GM12801 (cell line): ENCODE data around the gene SPOP.

Experiments
- TF ChIP-seq, protein P1 (sequence below): IDR thresholded peaks from one replicate; pipeline ENCODE4 v1.5.1; 2011; ENCODE audit warnings: control low read depth; ENCODE audit not compliant: insufficient read length; ENCODE audit errors: extremely low read depth

SPOP gene

DNA sequence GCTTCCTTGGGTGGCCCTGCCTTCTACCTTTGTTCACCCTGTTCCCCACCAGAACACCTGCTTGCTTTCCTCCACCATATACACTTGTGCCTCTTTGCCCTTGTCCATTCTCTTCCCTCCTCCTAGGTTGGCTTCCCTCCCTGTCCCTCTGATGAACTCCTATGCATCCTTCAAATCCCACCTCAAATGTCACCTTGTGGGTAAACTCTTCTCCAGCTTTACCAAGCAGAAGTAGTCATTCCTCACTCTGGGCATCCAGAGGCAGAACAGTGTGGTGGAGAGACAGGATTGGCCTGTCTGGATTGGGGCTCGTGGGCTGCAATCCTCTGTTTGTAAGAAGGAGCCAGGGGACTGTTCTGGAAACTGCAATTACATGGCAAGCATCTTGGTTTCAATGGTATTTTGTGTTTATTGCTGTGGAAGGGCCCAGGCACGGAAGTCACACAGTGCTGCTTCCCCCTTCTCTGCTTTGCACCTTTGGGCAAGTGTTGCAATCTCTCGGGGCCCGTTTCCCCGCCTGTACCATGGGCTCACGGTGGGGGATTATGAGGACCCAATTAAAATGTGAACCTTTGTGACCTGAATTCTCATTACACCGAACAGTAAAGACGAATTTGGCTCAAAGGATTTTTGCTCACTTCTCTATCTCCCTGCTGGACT, 124.1 kb downstream of the SPOP start:
- TF ChIP-seq, protein P1, sequence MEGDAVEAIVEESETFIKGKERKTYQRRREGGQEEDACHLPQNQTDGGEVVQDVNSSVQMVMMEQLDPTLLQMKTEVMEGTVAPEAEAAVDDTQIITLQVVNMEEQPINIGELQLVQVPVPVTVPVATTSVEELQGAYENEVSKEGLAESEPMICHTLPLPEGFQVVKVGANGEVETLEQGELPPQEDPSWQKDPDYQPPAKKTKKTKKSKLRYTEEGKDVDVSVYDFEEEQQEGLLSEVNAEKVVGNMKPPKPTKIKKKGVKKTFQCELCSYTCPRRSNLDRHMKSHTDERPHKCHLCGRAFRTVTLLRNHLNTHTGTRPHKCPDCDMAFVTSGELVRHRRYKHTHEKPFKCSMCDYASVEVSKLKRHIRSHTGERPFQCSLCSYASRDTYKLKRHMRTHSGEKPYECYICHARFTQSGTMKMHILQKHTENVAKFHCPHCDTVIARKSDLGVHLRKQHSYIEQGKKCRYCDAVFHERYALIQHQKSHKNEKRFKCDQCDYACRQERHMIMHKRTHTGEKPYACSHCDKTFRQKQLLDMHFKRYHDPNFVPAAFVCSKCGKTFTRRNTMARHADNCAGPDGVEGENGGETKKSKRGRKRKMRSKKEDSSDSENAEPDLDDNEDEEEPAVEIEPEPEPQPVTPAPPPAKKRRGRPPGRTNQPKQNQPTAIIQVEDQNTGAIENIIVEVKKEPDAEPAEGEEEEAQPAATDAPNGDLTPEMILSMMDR = no peak

DNA sequence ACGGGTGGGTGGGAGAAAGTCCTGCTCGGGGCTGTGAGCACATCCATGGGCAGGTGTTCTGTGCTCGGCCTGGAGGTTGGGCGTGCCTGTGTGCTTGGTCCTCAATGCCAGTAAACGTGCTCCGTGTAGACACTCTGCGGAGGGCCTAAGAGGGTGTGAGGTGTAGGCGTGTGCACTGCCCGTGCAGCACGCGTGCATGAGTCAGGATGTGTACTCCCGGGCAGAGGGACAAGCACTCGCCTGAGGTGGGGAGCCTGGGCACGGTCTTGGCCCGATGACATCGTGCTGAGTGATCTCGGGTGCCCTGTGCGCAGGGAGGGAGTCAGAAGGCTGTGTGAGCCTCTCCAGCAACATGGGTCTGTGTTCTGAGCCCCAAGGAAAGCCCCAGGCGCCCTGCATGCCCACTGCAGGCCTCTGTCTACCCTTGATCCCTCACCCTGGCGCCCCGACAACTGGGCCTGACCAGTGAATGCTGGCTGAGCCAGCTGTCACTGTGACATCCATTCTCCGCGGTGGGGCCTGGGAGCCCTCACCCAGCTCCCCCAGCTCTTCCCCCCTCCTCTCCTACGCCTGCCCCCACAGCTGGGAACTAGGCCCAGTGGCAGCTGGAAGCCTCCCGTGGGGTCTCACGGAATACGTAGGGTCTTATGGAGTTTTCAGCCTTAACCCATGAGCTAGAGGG, 125.7 kb downstream of the SPOP start:
- TF ChIP-seq, protein P1 = no peak

DNA sequence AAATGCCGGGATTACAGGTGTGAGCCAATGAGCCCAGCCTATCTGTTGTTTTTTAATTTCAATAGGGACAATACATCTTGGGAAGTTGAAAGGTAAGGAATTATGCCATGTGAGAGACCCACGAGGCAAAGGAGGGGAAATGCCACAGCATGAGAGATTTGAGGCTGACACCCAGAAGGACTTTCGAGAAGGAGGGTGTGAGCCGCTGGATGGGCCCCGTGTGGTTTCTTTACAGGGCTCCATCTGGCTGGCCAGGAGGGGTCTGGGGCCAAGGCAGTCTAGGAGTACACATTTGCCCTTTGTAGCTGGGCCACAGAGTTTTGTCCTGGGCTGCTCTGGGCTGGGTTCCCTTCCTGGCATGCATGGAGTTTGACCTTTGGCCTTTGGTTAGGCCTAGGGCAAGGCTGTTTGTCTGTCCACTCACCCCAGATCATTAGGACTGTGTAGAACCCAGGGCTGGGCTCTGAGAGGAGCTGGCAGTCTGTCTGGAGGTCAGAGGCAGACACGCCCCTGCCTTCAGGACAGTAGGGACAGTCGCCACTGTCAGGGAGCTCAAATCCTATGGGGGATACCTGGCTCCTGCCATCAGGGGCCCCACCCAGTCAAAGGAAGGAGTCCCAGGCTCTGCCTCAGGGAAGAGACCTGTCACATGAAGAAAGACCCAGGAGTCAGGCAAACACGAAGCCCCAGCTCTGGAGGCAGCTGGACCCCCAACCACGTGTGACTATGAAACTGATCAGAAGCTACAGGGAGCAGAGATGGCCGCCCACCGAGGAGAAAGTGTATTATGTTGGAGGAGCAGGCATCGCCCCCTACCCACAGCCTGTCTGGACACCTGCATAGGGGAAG, 126.5 kb downstream of the SPOP start:
- TF ChIP-seq, protein P1 = no peak

DNA sequence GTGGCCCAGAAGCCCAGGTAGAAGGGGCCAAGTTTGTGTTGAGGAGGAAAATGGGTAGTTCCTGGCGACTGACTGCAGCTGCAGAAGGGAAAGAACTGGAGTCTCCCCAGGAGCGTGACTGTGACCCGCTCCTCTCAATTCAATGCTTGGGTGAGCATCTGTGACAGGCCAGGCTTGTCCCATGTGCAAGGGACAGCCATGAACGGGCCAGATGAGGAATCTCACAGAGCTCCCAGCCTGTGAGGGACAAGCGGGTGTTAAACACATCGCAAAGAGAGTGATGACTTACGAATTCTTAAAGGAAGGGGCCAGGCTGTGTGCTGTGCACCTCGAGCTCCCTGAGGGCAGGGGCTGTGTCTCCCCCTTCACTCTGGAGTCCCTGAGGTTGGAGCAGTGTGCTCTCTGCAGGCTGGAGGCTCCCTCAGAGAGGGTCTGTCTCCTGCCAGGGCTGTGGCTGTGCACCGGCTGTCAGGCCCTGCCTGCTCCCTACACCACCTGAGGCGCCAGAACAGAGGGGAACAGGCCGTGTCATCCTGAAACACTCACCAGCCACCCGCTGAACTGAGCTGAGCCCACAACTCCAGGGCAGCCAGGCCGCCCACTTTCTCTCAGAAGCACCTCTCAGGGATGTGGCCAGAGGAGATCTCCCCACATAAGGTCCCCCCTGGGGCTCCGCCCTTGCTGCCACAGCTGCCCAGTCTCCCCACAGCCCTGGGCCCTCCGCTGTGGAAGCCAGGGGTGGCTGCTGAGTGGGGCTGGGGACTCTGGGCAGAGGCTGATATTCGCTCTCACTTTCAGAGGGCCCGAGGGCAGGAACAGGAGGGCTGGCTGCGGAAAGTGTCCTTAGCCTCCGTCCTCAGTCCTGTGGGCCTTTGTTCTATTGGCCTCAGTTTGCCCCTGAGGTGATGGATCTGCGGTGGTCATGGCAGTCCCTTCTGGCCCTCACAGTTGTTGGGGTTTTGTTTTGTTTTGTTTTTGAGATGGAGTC, 127.9 kb downstream of the SPOP start:
- TF ChIP-seq, protein P1 = no peak

DNA sequence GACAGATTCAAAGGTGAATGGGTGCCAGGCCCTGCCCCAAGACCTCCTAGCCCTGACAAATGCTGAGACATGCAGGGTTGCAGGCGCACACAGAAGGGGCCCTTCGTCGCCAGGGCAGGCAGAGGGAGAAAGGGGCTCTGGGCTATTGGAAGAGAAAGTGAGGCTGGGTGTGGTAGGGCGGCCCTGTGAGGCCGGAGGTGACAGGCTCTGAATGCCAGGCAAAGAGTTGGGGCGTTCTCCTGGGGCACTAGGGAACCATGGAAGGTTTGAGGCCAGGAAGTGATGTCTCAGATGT, 128.6 kb downstream of the SPOP start:
- TF ChIP-seq, protein P1 = no peak
